Heart right ventricle (tissue), 16 donors: Measurements from ENCODE around the gene ZNF518A. TPM values are rescaled to one million over a fixed set of nuclear protein-coding genes. Genes with fewer than 3 reads are reported as not detected.
A peak's percentile ranks its signal among the peaks of the same experiment; 100 is the strongest.

Source experiments
- ATAC-seq, 8 donors: fragments of 200-7000 bp; cut with Tn5 transposase; one replicate each; pipeline ENCODE4 v1.9.1; 2020; ENCODE audit warnings: mild to moderate bottlenecking in 8 of 8, moderate library complexity in 8 of 8, moderate number of reproducible peaks in 1 of 8
- DNase-seq, 2 donors: peaks; one replicate each; pipeline ENCODE4 v3.0.0-alpha.2; 2020
- H3K27ac ChIP-seq, 10 donors: fragments of 200-600 bp; sonication (generic) in 2 of 10; one replicate each; pipeline versions ENCODE4 v1.5.0 to v1.8.0; 2020 to 2022; ENCODE audit warnings: mild to moderate bottlenecking in 3 of 10
- H3K27me3 ChIP-seq, 7 donors: fragments of 200-600 bp; one replicate each; pipeline ENCODE4 v1.8.0; 2021 to 2022; ENCODE audit warnings: mild to moderate bottlenecking in 2 of 7
- H3K36me3 ChIP-seq, 9 donors: fragments of 200-600 bp; sonication (generic) in 1 of 9; one replicate each; pipeline versions ENCODE4 v1.5.0 to v1.8.0; 2020 to 2022; ENCODE audit warnings: mild to moderate bottlenecking in 2 of 9
- H3K4me1 ChIP-seq, 9 donors: fragments of 200-600 bp; sonication (generic) in 1 of 9; one replicate each; pipeline versions ENCODE4 v1.5.0 to v1.8.0; 2020 to 2022; ENCODE audit warnings: mild to moderate bottlenecking in 4 of 9
- H3K4me3 ChIP-seq, 10 donors: fragments of 200-600 bp; sonication (generic) in 2 of 10; one replicate each; pipeline versions ENCODE4 v1.5.0 to v1.8.0; 2020 to 2022; ENCODE audit warnings: mild to moderate bottlenecking in 7 of 10, moderate library complexity in 2 of 10
- H3K9me3 ChIP-seq, 11 donors: fragments of 200-600 bp in 10 of 11; sonication (generic) in 2 of 11; one replicate each; pipeline versions ENCODE4 v1.5.0 to v1.8.0; 2013 to 2022; ENCODE audit warnings: mild to moderate bottlenecking in 2 of 11, control low read depth in 1 of 11, moderate library complexity in 1 of 11
- WGBS, 2 donors: extraction: QIAGEN DNeasy Blood & Tissue Kit; methylation state at CpG; one replicate each; pipeline ENCODE4 v1.1.7; 2013; ENCODE audit warnings: inconsistent platforms in 1 of 2; 5-methylcytosine and 5-hydroxymethylcytosine counted together
- intact Hi-C, 10 donors: fragments of 100-400 bp; cut with DNase I; formaldehyde crosslinking; loops; one replicate each; pipeline versions ENCODE4 v1.11.1 to v1.14.2; 2022
- polyA plus RNA-seq, 2 donors: library from polyadenylated mRNA; stranded (reverse); fragments of 200-250 nt; gene quantifications; one replicate each; pipeline ENCODE4 v1.2.3, GENCODE V29; 2013
- total RNA-seq, 10 donors: library from RNA; stranded (reverse); fragmentation: NEBNext Ultra II Directional in 3 of 10; extraction: Animal tissue kit (Norgen Biotek cat#: 25700) in 3 of 10; gene quantifications; one replicate each; pipeline versions ENCODE4 v1.2.1 to v1.2.4, GENCODE V29; 2021 to 2023
- TF ChIP-seq, protein P1 (sequence below), 9 donors: fragments of 200-600 bp; sonication (generic) in 2 of 9; IDR thresholded peaks; one replicate each; pipeline versions ENCODE4 v1.5.0 to v1.8.0; 2021 to 2022; ENCODE audit warnings: antibody characterized with exemption in 9 of 9, mild to moderate bottlenecking in 5 of 9, moderate library complexity in 1 of 9
- donor health status: Arrhythmogenic right ventricular cardiomyopathy.
- donor health status: ischemic (EF 13 %, LVEDD 7.1; RV severe dilation, severe dysfunction).
- donor health status: healthy with polysubstance abuse.
- donor health status: DM: no; HTN: yes; CAD: no.
- donor health status: DM: no; HTN: no; CAD: no.
- donor health status: ischemic (EF 25% LVEDD 6.9; RV normal size, moderate dysfunction).
- donor health status: ischemic (EF 25% LVEDD 5.7; RV mildly dilated, moderate dysfunction).
- donor health status: healthy.
- donor health status: DM: yes; HTN: yes; CAD: no.
- donor health status: Ischemic cardiomyopathy.
- donor health status: ischemic (EF 35%, LVEDD 5.7; RV mildly dilated, moderate dysfunction).
- donor health status: nonischemic (EF 11% LVEDD 7.7; RV severe dilation, severe dysfunction).
- donor health status: DM: yes; HTN: yes; CAD: no.
- donor health status: PGD.
- donor health status: ischemic (EF 29% LVEDD 5.4; RV normal size, mild dysfunction).
- donor health status: nonischemic (EF 23%, LVEDD 6.1; RV moderate dilation, normal function).

Gene ZNF518A
- total and polyA plus RNA-seq, 12 donors = 1.7 to 15.0 (median 12.2) TPM

DNA sequence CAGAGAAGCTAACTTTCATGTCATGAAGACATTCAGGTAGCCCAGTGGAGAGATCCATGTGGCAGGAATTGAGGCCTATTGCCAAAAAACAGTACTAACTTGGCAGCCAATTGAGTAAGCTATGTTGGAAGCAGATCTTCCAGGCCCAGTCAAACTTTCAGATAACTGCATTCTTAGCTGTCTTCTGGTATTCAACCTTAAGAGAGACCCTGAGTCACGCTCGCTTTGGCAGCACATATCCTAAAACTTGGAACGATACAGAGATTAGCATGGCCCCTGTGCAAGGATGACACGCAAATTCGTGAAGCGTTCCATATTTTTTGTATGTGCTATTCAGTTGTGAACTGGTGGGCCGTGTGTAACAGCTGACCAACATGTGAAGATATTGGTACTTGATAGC, 17.6 kb upstream of the ZNF518A start:
- intact Hi-C loops = no loop called here
- 71 to 79% methylated on average over 7 of the region's 7 CpGs for WGBS, 2 donors
- Histone ChIP-seq H3K27me3 (peaks cover 0 to 100% (median 93%) of the 10 kb centered on the region in 7 donors), H3K27ac (no peak overlapping the region), H3K36me3 (no peaks in the 10 kb centered on the region), H3K4me3 (no peak overlapping the region), H3K4me1 (no peaks in the 10 kb centered on the region), H3K9me3 (peaks cover 0 to 11% (median 4%) of the 10 kb centered on the region in 11 donors)
- TF ChIP-seq, protein P1, sequence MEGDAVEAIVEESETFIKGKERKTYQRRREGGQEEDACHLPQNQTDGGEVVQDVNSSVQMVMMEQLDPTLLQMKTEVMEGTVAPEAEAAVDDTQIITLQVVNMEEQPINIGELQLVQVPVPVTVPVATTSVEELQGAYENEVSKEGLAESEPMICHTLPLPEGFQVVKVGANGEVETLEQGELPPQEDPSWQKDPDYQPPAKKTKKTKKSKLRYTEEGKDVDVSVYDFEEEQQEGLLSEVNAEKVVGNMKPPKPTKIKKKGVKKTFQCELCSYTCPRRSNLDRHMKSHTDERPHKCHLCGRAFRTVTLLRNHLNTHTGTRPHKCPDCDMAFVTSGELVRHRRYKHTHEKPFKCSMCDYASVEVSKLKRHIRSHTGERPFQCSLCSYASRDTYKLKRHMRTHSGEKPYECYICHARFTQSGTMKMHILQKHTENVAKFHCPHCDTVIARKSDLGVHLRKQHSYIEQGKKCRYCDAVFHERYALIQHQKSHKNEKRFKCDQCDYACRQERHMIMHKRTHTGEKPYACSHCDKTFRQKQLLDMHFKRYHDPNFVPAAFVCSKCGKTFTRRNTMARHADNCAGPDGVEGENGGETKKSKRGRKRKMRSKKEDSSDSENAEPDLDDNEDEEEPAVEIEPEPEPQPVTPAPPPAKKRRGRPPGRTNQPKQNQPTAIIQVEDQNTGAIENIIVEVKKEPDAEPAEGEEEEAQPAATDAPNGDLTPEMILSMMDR (IDR thresholded peaks at IDR 0.05) = no peak
- ATAC-seq = no peak
- DNase-seq = no peak

DNA sequence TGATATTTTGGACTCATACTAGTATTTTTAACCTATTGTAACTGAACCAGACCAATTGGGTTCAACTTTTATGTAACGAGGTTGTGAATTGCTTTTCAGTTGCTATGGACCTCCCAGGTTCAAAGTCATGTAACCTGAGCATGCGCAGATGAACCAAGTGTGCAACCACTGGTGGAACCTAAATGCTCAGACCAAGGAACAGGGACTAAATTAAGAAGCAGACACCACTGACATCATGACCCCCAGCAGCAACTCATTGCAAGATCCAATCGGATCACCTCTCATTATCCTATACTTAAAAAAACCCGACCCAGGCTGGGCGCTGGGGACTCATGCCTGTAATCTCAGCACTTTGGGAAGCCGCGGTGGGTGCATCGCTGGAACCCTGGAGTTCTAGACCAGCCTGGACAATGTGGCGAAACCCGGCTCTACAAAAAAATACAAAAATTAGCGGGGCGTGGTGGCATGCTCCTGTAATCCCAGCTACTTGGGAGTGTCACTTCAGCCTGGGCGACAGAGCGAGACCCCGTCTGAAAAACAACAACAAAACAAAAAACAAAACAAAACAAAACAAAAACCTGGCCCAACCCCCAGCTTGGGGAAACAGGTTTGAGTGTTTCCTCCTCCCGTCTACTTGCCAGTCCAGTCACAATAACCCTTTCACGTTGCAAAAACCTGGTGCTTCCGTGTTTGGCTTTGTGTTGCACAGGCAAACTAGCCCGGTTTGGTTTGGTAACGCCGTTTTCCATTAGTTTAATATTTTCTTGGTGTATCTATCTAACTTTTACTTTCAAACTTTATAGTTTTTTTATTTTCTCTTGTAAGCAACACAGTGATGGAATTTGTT, 11.3 kb upstream of the ZNF518A start:
- no peaks in the 10 kb centered on the region for H3K36me3 ChIP-seq
- intact Hi-C loops = no loop called here
- WGBS, 2 donors = 88 to 89% methylated on average over 21 of the region's 21 CpGs
- no peak for ATAC-seq
- peaks cover 0 to 97% (median 84%) of the 10 kb centered on the region in 7 donors for H3K27me3 ChIP-seq
- H3K27ac ChIP-seq = no peak overlapping the region
- no peak for DNase-seq
- no peak overlapping the region for H3K4me3 ChIP-seq
- no peaks in the 10 kb centered on the region for H3K4me1 ChIP-seq
- H3K9me3 ChIP-seq = no peaks in the 10 kb centered on the region
- TF ChIP-seq, protein P1 (IDR thresholded peaks at IDR 0.05) = no peak

DNA sequence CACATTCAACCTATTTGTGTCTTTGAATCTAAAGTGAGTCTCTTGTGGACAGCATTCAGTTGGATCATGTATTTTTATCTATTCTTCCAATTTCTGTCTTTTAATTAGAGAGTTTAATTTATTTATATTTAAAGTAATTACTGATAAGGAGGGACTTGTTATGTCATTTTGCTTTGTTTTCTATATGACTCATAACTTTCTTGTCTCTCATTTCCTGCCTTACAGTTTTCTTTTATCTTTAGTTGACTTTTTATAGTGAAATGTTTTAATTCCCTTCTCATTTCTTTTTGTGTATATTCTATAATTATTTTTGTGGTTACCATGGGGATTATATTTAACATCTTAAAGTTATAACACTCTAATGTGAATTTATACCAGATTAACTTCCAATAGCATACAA, 7.3 kb upstream of the ZNF518A start:
- no peaks in the 10 kb centered on the region for H3K36me3 ChIP-seq
- H3K27ac ChIP-seq = no peak overlapping the region
- H3K4me3 ChIP-seq = no peak overlapping the region
- ATAC-seq (no peak), DNase-seq (no peak)
- no peaks in the 10 kb centered on the region for H3K9me3 ChIP-seq
- peaks cover 0 to 6% (median 0%) of the 10 kb centered on the region in 9 donors for H3K4me1 ChIP-seq
- TF ChIP-seq, protein P1 (IDR thresholded peaks at IDR 0.05) = no peak
- peaks cover 0 to 100% (median 91%) of the 10 kb centered on the region in 7 donors for H3K27me3 ChIP-seq
- intact Hi-C loops = no loop called here

DNA sequence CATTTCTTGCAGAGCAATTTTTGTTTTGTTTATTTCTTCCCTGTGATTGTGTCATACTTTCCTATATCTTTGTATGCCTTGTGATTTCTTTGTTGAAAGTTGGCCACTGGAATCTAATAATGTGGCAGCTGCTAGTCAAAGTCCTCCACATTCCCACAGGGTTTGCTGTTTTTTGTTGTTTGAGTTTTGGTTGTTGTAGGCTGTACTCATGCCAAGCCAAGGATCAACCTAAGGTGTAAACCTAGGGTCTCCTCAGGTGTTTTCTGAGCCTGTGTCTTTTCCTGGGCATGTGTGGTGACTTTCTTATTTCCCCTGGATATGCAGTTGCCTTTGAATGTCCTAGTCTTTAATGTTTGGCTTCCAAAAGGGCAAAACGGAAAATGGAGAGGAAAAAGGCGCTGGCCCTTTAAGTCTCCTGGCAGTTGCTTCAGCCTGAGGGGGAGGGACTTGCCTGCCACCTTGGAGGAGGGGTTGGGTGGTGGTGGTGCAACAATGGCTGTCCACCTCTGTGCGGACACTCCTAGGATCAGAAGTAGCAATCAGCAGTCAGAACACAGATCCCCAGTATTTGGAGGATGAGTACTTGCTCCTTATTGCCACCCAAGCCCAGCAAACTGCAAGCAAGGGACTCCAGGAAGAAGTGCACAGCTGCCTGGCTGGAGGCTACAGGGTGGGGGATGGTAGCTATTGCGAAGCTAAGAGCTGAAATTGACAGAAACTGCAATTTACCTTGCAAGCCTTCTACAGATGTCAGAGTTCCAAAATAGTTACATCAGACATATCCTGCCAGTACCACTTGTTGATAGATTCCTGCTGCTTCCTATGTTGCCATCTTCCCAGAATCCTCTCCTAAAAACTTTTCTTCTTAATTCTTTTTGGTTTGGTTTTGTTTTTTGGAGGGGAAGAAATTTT, 5.6 kb upstream of the ZNF518A start:
- Histone ChIP-seq H3K36me3 (no peaks in the 10 kb centered on the region), H3K4me3 (peak overlapping the region in 2 of 10 donors; percentile 22 to 31), H3K4me1 (peaks cover 0 to 9% (median 2%) of the 10 kb centered on the region in 9 donors), H3K9me3 (peaks cover 0 to 6% (median 0%) of the 10 kb centered on the region in 11 donors), H3K27me3 (peaks cover 0 to 99% (median 94%) of the 10 kb centered on the region in 7 donors), H3K27ac (peak overlapping the region in 1 of 10 donors; percentile 23)
- ATAC-seq = peak in 1 of 8 donors; percentile 29
- DNase-seq = no peak
- intact Hi-C loops = loop anchor here in 2 of 10 donors (5.0 kb wide), 2 partner anchors 32 to 82 kb away; partner anchors contain the start of gene CCNJ (in 1 of the 2)
- WGBS, 2 donors = 19 to 20% methylated on average over 4 of the region's 4 CpGs
- TF ChIP-seq, protein P1 (IDR thresholded peaks at IDR 0.05) = no peak
